AG04449 (cell line): ENCODE results near the gene GINS3.

ENCODE experiments used
- CTCF ChIA-PET: fragments of 350-600 bp; formaldehyde crosslinking; extraction: SDS; loops from one replicate; lab custom pipeline; 2021; ENCODE audit warnings: antibody characterized with exemption; lab: Yijun Ruan, JAX
- POLR2A ChIA-PET: fragments of 400-600, 350-600 bp; formaldehyde crosslinking; extraction: SDS; loops from one replicate; lab custom pipeline; 2020; ENCODE audit warnings: antibody characterized with exemption, inconsistent platforms; lab: Yijun Ruan, JAX
- DNase-seq: peaks from one replicate; pipeline ENCODE4 v3.0.0-alpha.2; 2010; ENCODE audit warnings: low read depth, low spot score
- H3K4me3 ChIP-seq: 2 replicates; pipeline ENCODE4 v1.5.1; 2011; ENCODE audit warnings: low read depth, mild to moderate bottlenecking, control low read depth, low read length
- TF ChIP-seq, protein P1 (sequence below): IDR thresholded peaks from one replicate; pipeline ENCODE4 v1.5.1; 2011; ENCODE audit warnings: mild to moderate bottlenecking, moderate library complexity, low read length, control low read depth, inconsistent platforms; ENCODE audit not compliant: insufficient read depth; ENCODE audit errors: missing control alignments

Gene GINS3

GRCh38 chr16:58454178-58454577, 61.9 kb downstream of the GINS3 start:
- TF ChIP-seq, protein P1, sequence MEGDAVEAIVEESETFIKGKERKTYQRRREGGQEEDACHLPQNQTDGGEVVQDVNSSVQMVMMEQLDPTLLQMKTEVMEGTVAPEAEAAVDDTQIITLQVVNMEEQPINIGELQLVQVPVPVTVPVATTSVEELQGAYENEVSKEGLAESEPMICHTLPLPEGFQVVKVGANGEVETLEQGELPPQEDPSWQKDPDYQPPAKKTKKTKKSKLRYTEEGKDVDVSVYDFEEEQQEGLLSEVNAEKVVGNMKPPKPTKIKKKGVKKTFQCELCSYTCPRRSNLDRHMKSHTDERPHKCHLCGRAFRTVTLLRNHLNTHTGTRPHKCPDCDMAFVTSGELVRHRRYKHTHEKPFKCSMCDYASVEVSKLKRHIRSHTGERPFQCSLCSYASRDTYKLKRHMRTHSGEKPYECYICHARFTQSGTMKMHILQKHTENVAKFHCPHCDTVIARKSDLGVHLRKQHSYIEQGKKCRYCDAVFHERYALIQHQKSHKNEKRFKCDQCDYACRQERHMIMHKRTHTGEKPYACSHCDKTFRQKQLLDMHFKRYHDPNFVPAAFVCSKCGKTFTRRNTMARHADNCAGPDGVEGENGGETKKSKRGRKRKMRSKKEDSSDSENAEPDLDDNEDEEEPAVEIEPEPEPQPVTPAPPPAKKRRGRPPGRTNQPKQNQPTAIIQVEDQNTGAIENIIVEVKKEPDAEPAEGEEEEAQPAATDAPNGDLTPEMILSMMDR, result no peak
- ChIA-PET POLR2A (no interaction called here), CTCF (interaction anchor here (1.0 to 1.4 kb wide), 2 partner anchors 33 to 118 kb away, joined by 3 to 5 read pairs; no protein-coding TSS in a partner anchor)
- no peak overlapping the region for H3K4me3 ChIP-seq
- no peak for DNase-seq

GRCh38 chr16:58454856-58455255, 62.6 kb downstream of the GINS3 start:
- no peak overlapping the region for H3K4me3 ChIP-seq
- no peak for DNase-seq
- ChIA-PET CTCF (interaction anchor here (1.0 to 1.4 kb wide), 2 partner anchors 32 to 118 kb away, joined by 3 to 5 read pairs; no protein-coding TSS in a partner anchor), POLR2A (no interaction called here)
- TF ChIP-seq, protein P1, result no peak
